Small intestine (tissue), 7 donors: Measurements from ENCODE around the gene COMMD8. TPM values are rescaled to one million over a fixed set of nuclear protein-coding genes. Genes with fewer than 3 reads are reported as not detected.

ENCODE experiments used
- DNase-seq, 2 donors: peaks; one replicate each; pipeline versions ENCODE4 v3.0.0 to v3.0.0-alpha.2; 2013
- FAIRE-seq: peaks from 2 replicates; lab custom pipeline; 2012; peaks lifted over from hg19 to GRCh38; lab: Jason Lieb, UNC
- H3K27ac ChIP-seq, 3 donors: one replicate each; pipeline ENCODE4 v1.5.1; 2013; ENCODE audit warnings: low read length in 2 of 3, mild to moderate bottlenecking in 2 of 3, control low read depth in 1 of 3, inconsistent platforms in 1 of 3, low read depth in 1 of 3, moderate library complexity in 1 of 3
- H3K27me3 ChIP-seq, 3 donors: one replicate each; pipeline ENCODE4 v1.6.1; 2013; ENCODE audit warnings: low read length in 3 of 3, inconsistent platforms in 1 of 3; ENCODE audit not compliant: control insufficient read depth in 3 of 3, insufficient read depth in 3 of 3
- H3K36me3 ChIP-seq, 3 donors: one replicate each; pipeline ENCODE4 v1.6.1; 2013; ENCODE audit warnings: low read length in 3 of 3, inconsistent platforms in 1 of 3, low read depth in 1 of 3, mild to moderate bottlenecking in 1 of 3, moderate library complexity in 1 of 3; ENCODE audit not compliant: control insufficient read depth in 3 of 3, insufficient read depth in 2 of 3
- H3K4me1 ChIP-seq, 3 donors: one replicate each; pipeline ENCODE4 v1.6.1; 2013; ENCODE audit warnings: low read length in 2 of 3, inconsistent platforms in 1 of 3, low read depth in 1 of 3, mild to moderate bottlenecking in 1 of 3, moderate library complexity in 1 of 3; ENCODE audit not compliant: control insufficient read depth in 3 of 3, insufficient read depth in 2 of 3
- H3K4me3 ChIP-seq, 3 donors: one replicate each; pipeline ENCODE4 v1.5.1; 2013; ENCODE audit warnings: low read length in 3 of 3, control low read depth in 1 of 3, inconsistent platforms in 1 of 3, low read depth in 1 of 3, mild to moderate bottlenecking in 1 of 3, moderate library complexity in 1 of 3
- H3K9me3 ChIP-seq, 2 donors: one replicate each; pipeline ENCODE4 v1.6.1; 2013; ENCODE audit warnings: low read depth in 1 of 2, low read length in 1 of 2; ENCODE audit not compliant: control insufficient read depth in 2 of 2, insufficient read depth in 1 of 2
- WGBS, 3 donors: extraction: QIAGEN DNeasy Blood & Tissue Kit; methylation state at CpG; one replicate each; pipeline ENCODE4 v1.1.7; 2013; 5-methylcytosine and 5-hydroxymethylcytosine counted together
- polyA plus RNA-seq, 4 donors: library from polyadenylated mRNA; stranded (reverse) in 3 of 4; unstranded in 1 of 4; fragments of 200-250 nt in 3 of 4; fragments of 120-200 nt in 1 of 4; gene quantifications; one replicate each; pipeline versions ENCODE4 v1.2.1 to v1.2.3, GENCODE V29; 2013
- donor health status: healthy with polysubstance abuse.
- donor health status: control.
- donor health status: control.
- donor health status: Bipolar disorder and iron deficiency.
- donor health status: healthy.

The COMMD8 gene
- polyA plus RNA-seq, 4 donors = 26.0 to 36.5 (median 30.5) TPM

DNA sequence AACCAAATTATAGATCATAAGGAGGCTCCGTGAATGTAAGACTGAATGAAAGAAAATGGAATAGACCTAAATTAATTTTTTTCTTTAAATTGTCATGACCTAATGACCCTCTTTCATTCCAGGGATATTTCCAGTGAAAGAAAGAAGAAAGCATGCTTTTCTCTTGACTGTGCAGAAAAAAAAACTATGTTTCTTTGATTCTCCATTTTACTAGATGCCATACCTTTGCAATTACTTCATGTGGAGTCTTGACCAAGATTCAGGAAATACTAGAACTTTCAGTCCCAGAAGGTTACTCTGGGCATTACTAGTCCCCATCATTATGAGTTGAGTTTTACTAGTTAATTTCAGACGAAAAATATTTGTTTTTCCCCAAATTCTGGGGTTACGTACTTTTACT, 6.4 kb upstream of the COMMD8 start:
- Histone ChIP-seq H3K27ac (no peak overlapping the region), H3K36me3 (no peaks in the 10 kb centered on the region), H3K27me3 (no peaks in the 10 kb centered on the region), H3K4me1 (no peaks in the 10 kb centered on the region), H3K9me3 (no peaks in the 10 kb centered on the region), H3K4me3 (no peak overlapping the region)
- 87 to 89% (median 88%) methylated on average over 3 of the region's 3 CpGs for WGBS, 3 donors
- DNase-seq (no peak), FAIRE-seq (no peak)

DNA sequence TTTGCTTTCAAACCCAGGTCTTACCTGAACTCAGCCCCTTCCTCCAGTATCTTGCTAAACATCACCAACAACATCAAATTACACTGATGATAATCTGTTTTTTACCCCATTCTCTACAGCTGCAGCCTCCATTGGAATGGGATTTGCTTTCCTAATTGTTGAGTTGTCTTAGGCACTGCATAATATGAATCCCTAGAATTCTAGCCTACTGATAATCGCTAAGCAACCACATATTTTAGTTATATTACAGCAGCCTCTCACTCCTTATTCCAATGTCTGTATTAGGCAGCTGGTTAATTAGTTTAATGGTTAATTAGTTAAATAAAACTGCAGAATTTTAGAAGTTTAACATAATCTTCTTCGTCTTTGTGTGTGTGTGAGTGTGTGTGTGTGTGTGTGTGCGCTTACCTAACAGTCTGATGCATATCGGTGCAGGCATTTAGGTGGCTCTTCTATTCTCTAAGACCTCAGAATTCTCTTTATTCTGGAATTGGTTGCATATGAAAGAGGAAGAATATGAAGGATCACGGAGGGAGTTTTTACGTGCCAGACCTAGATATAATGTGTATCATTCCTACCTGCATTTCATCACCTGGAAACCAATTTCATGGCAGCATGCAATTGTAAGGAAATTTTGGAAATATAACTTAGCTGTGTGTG, 5.3 kb upstream of the COMMD8 start:
- H3K9me3 ChIP-seq = no peaks in the 10 kb centered on the region
- FAIRE-seq (no peak), DNase-seq (no peak)
- no peak overlapping the region for H3K27ac ChIP-seq
- H3K36me3 ChIP-seq = no peaks in the 10 kb centered on the region
- no peaks in the 10 kb centered on the region for H3K27me3 ChIP-seq
- WGBS, 3 donors = 75 to 86% (median 85%) methylated on average over 6 of the region's 6 CpGs
- no peak overlapping the region for H3K4me3 ChIP-seq
- peaks cover 0 to 3% (median 0%) of the 10 kb centered on the region in 3 donors for H3K4me1 ChIP-seq

DNA sequence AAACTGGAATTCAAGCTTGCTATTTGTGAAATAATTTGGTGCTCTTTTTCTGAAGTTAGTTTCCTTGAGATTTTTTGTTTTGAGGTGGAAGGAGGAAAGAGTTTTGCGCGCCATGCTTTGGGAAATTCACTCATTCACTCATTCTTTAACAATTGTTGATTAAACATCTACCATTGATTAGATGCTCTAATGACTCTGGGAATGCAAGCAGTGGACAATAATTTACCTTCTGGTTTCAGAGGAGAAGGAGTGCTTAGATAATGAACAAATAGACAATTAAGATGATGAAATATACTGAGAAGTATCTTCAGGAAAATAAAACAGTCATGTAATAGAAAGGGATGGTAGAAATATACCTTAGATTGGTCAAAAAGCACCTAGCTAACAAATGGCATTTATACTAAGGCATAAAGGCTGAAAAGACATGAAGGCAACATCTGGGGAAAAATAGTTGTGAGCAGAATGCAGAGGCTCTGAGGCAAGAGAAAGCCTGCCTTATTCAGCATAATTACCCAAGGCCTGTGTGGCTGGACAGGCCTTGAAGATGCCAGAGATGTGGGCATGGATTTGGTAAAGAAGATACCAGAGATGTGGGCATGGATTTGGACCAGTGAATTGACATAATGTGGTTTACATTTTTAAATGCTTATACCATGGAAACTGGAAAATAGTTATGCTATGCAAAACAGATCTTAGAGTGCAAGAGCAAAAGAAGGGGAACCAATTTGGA, 2.7 kb upstream of the COMMD8 start:
- 41 to 46% (median 42%) methylated on average over 2 of the region's 2 CpGs for WGBS, 3 donors
- DNase-seq (no peak), FAIRE-seq (no peak)
- Histone ChIP-seq H3K27me3 (no peaks in the 10 kb centered on the region), H3K27ac (no peak overlapping the region), H3K4me3 (no peak overlapping the region), H3K36me3 (no peaks in the 10 kb centered on the region), H3K4me1 (peaks cover 7 to 9% (median 8%) of the 10 kb centered on the region in 3 donors), H3K9me3 (no peaks in the 10 kb centered on the region)

DNA sequence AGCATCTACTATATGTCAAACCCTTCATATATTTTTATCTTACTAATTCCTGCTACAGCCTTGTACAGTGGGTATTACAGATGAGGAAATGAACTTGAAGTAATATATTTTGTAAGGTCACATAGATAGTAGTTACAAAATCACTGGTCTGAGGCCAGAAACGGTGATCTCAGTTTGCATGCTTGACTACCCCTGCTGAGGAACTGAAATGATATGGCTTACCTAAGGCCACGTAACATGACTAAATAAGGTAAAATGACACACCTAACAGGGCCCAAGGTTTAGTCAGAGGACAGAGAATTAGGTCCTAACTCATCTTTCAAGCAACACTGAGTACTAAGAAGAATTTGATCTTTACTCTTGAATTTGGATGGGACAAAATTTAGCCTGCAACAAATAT, 1.5 kb upstream of the COMMD8 start:
- H3K27me3 ChIP-seq = no peaks in the 10 kb centered on the region
- no peaks in the 10 kb centered on the region for H3K9me3 ChIP-seq
- H3K4me3 ChIP-seq = no peak overlapping the region
- no peaks in the 10 kb centered on the region for H3K36me3 ChIP-seq
- FAIRE-seq = no peak
- no peak overlapping the region for H3K27ac ChIP-seq
- H3K4me1 ChIP-seq = peaks cover 7 to 9% (median 8%) of the 10 kb centered on the region in 3 donors
- no peak for DNase-seq
- WGBS, 3 donors = 63 to 69% (median 65%) methylated on average over 2 of the region's 2 CpGs

DNA sequence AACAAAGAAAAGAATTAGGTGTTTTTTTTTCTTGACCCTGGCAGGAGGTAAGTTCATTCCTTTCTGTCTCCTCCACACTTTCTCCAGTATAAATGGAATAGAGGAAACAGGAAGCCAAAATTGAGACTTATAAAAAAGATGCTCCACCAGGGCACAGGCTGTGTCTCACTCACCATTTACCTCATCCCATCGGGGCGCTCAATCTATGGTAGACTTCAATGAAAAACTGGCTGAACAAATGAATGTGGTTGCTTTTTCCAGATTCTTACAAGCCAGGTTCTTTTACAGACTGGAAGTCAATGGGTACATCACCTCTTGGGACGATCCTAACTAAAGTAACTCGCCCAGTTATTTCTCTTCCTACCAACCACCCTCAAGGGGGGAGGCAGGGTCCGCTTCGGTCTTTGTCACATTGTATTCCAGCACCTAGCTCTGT, 685 bp downstream of the COMMD8 start:
- Histone ChIP-seq H3K9me3 (no peaks in the 10 kb centered on the region), H3K4me1 (peaks cover 7 to 9% (median 8%) of the 10 kb centered on the region in 3 donors), H3K27me3 (no peaks in the 10 kb centered on the region), H3K36me3 (no peaks in the 10 kb centered on the region), H3K4me3 (peak overlapping the region; percentile 64 to 92 (median 86)), H3K27ac (peak overlapping the region in 2 of 3 donors; percentile 59 to 69)
- 1 to 4% (median 3%) methylated on average over 6 of the region's 6 CpGs for WGBS, 3 donors
- FAIRE-seq = no peak
- no peak for DNase-seq

DNA sequence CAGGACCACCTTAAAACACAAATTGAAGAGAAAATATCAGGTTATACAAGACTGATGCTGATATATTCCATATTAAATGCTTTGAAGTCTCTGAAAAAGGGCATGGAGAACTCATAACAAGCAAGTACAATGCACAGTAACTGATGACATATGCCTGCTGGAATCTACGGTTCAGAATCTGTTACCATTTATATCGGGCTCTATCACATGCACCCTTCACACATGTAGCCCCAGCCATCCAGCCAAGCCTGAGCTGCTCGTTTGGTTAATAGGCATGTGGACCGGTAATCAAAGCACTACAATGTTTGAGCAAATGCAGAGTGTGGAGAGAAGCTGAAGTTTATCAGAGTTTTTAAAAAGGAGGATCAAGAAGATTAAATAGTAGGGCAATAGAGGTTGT, 11.8 kb downstream of the COMMD8 start:
- no peak for FAIRE-seq
- peaks cover 6 to 17% (median 9%) of the 10 kb centered on the region in 3 donors for H3K36me3 ChIP-seq
- no peaks in the 10 kb centered on the region for H3K4me1 ChIP-seq
- WGBS, 3 donors = 75 to 86% (median 80%) methylated on average over 4 of the region's 4 CpGs
- no peak overlapping the region for H3K27ac ChIP-seq
- no peak for DNase-seq
- no peaks in the 10 kb centered on the region for H3K9me3 ChIP-seq
- H3K27me3 ChIP-seq = no peaks in the 10 kb centered on the region
- H3K4me3 ChIP-seq = no peak overlapping the region

DNA sequence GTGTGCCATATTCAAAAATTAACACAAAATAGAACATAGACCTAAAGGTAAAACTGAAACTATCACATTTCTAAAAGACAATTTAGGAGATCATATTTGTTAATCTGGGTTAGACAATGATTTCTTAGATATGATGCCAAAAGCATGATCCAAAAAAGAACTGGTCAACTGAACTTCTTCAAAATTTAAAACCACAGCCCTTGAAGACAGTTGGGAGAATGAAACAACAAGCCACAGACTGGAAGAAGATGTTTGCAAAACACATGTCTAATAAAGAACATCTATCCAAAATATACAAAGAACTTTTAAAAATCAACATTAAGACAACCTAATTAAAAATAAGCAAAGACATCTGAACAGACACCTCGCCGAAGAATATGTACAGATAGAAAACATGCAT, 19.5 kb downstream of the COMMD8 start:
- no peaks in the 10 kb centered on the region for H3K27me3 ChIP-seq
- no peaks in the 10 kb centered on the region for H3K9me3 ChIP-seq
- H3K36me3 ChIP-seq = no peaks in the 10 kb centered on the region
- H3K4me1 ChIP-seq = no peaks in the 10 kb centered on the region
- WGBS, 3 donors = 95 to 99% (median 99%) methylated on average over 2 of the region's 2 CpGs
- FAIRE-seq (no peak), DNase-seq (no peak)
- no peak overlapping the region for H3K4me3 ChIP-seq
- H3K27ac ChIP-seq = no peak overlapping the region

DNA sequence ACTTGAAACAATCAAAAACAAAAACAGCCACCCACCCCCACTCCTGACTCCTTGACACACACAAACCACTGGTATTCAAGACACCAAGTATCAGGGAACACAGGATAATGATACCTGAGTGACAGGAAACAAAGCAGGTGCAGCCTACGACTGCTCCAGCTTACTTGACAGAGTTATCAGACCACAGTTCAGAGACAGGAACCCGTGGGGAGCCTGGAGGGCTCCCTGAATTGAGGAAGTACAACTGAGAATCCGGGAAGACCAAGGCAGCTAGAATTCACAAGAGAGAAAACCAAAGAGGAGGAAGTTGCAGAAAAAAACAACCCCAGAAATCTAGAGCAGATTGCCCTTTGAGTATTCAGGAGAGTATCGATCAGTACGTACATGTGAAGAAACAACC, 20.5 kb downstream of the COMMD8 start:
- no peak for DNase-seq
- no peaks in the 10 kb centered on the region for H3K4me1 ChIP-seq
- no peak for FAIRE-seq
- no peak overlapping the region for H3K4me3 ChIP-seq
- WGBS, 3 donors = 63 to 76% (median 71%) methylated on average over 5 of the region's 5 CpGs
- H3K36me3 ChIP-seq = no peaks in the 10 kb centered on the region
- H3K27me3 ChIP-seq = no peaks in the 10 kb centered on the region
- no peak overlapping the region for H3K27ac ChIP-seq
- H3K9me3 ChIP-seq = no peaks in the 10 kb centered on the region
